ENCODE data around the gene HERPUD2. TPM values are rescaled to one million over a fixed set of nuclear protein-coding genes. Genes with fewer than 3 reads are reported as not detected.

The HERPUD2 gene
- total RNA-seq, 4 donors from 2014 or later = 17.6 to 118 (median 37.7) TPM

DNA sequence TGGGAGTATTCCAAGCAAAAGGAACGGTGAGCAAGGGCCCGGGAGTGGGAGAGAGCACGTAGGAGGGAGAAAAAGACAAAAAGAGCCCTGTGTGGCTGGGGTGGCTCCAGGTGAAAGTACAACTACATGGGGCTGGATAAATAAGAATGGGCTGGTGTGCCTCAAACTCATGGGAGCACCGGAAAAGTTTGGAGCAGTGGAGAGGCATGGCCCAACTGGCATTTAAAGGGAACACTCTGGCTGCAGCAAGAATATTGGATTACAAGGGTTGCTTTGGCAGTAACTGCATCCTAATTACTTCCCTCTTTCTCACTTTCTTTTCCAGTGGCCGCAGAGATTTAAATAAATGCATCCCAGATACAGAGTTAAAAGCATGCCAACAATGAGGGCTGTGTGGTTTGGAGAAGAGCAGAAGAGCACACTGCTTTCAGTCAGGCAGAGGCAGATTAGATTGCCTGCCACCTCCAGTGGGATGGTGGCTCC lies 39.1 kb upstream of the HERPUD2 start:
- 60 to 63% methylated on average over 5 of the region's 5 CpGs for WGBS, 2 donors (ENCODE audit: low coverage in 1 of 2)
- Histone ChIP-seq H3K27ac (no peak overlapping the region), H3K4me3 (no peak overlapping the region), H3K9me3 (no peaks in the 10 kb centered on the region), H3K4me1 (peaks cover 0 to 16% (median 5%) of the 10 kb centered on the region in 4 donors), H3K36me3 (no peaks in the 10 kb centered on the region), H3K27me3 (no peaks in the 10 kb centered on the region)
- intact Hi-C loops (cut with DNase I; ENCODE audit: low total_unique reads) = no loop called here
- in situ Hi-C loops (cut with MboI; ENCODE audit: low pct_ligation_motif_present in 1 of 4, low pct_unique_long_range_greater_than_20kb in 1 of 4, low sequenced_read_pairs in 3 of 4) = no loop called here
- TF ChIP-seq EP300 (IDR thresholded peaks at IDR 0.05; ENCODE audit: low read depth) = no peak
- no peak for TF ChIP-seq POLR2A (IDR thresholded peaks at IDR 0.05)
- TF ChIP-seq, protein P1, sequence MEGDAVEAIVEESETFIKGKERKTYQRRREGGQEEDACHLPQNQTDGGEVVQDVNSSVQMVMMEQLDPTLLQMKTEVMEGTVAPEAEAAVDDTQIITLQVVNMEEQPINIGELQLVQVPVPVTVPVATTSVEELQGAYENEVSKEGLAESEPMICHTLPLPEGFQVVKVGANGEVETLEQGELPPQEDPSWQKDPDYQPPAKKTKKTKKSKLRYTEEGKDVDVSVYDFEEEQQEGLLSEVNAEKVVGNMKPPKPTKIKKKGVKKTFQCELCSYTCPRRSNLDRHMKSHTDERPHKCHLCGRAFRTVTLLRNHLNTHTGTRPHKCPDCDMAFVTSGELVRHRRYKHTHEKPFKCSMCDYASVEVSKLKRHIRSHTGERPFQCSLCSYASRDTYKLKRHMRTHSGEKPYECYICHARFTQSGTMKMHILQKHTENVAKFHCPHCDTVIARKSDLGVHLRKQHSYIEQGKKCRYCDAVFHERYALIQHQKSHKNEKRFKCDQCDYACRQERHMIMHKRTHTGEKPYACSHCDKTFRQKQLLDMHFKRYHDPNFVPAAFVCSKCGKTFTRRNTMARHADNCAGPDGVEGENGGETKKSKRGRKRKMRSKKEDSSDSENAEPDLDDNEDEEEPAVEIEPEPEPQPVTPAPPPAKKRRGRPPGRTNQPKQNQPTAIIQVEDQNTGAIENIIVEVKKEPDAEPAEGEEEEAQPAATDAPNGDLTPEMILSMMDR (IDR thresholded peaks at IDR 0.05) = no peak
- TF ChIP-seq POLR2AphosphoS5 (IDR thresholded peaks at IDR 0.05) = no peak
- no peak for DNase-seq

DNA sequence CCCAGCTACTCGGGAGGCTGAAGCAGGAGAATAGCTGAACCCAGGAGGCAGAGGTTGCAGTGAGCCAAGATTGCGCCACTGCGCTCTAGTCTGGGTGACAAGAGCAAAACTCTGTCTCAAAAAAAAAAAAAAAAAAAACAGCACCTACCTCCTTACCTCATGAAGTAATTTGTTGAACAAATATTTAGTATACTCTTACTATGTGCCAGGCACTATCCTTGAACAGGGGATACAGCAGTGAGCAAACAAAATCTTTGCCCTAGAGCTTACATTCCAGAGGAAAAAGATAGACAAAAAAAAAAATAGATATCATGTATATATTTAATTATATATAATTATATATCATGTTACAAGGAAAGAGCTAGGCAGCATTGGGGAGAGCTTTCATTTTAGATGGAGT lies 36.4 kb upstream of the HERPUD2 start:
- 97% methylated on average over 3 of the region's 3 CpGs; no CpG with 5 or more reads in 1 of the 2 donors for whole genome bisulfite sequencing, 2 donors (ENCODE audit: low coverage in 1 of 2)
- Histone ChIP-seq H3K27me3 (no peaks in the 10 kb centered on the region), H3K4me1 (peaks cover 3 to 27% (median 19%) of the 10 kb centered on the region in 4 donors), H3K9me3 (no peaks in the 10 kb centered on the region), H3K27ac (no peak overlapping the region), H3K36me3 (no peaks in the 10 kb centered on the region), H3K4me3 (no peak overlapping the region)
- DNase-seq = no peak
- in situ Hi-C loops (cut with MboI; ENCODE audit: low pct_ligation_motif_present in 1 of 4, low pct_unique_long_range_greater_than_20kb in 1 of 4, low sequenced_read_pairs in 3 of 4) = no loop called here
- intact Hi-C loops (cut with DNase I; ENCODE audit: low total_unique reads) = no loop called here
- TF ChIP-seq POLR2A (IDR thresholded peaks at IDR 0.05) = no peak

DNA sequence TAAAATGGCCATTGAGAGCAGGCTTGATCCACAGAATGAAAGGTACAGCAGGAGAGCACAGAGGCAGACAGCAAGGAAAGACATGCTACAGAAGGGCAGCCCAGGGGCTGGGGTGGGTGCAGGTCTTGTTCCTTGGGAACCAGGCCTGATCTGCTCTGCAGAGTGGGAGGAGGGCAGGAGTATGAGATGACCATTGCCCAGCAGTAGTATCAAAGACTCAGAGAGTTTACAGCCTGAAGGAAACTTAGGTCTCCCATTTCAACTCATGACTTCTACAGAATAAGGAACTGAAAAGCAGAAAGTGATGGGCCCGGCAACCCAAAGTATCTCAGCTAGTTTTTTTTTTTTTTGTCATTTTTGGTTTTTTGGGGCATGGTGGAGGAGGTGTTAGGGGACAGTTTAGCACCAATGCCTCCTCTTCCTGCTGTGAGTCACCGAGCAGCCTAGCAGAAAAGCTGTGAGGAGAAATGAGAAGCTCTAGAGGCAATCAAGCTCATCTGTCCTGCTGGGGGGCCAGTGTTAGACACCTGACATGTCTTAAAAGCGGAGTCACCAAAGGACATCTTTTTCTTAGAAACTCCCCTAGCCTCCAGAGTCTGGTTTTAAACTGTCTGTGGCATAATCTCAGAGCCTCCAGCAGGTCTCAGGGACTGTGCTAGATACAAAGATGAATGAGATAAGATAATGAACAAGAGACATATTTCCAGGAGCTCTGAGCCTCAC lies 34.3 kb upstream of the HERPUD2 start:
- peak; percentile 23 for DNase-seq
- TF ChIP-seq POLR2A (IDR thresholded peaks at IDR 0.05) = no peak
- TF ChIP-seq, protein P1 (IDR thresholded peaks at IDR 0.05) = no peak
- 75 to 82% methylated on average over 2 to 3 of the region's 3 CpGs for WGBS, 2 donors (ENCODE audit: low coverage in 1 of 2)
- Histone ChIP-seq H3K4me1 (peaks cover 3 to 27% (median 19%) of the 10 kb centered on the region in 4 donors), H3K27me3 (no peaks in the 10 kb centered on the region), H3K9me3 (no peaks in the 10 kb centered on the region), H3K27ac (peak overlapping the region; percentile 63 to 79 (median 74)), H3K36me3 (no peaks in the 10 kb centered on the region), H3K4me3 (no peak overlapping the region)
- intact Hi-C loops (cut with DNase I; ENCODE audit: low total_unique reads) (no loop called here), in situ Hi-C loops (cut with MboI; ENCODE audit: low pct_ligation_motif_present in 1 of 4, low pct_unique_long_range_greater_than_20kb in 1 of 4, low sequenced_read_pairs in 3 of 4) (no loop called here)

DNA sequence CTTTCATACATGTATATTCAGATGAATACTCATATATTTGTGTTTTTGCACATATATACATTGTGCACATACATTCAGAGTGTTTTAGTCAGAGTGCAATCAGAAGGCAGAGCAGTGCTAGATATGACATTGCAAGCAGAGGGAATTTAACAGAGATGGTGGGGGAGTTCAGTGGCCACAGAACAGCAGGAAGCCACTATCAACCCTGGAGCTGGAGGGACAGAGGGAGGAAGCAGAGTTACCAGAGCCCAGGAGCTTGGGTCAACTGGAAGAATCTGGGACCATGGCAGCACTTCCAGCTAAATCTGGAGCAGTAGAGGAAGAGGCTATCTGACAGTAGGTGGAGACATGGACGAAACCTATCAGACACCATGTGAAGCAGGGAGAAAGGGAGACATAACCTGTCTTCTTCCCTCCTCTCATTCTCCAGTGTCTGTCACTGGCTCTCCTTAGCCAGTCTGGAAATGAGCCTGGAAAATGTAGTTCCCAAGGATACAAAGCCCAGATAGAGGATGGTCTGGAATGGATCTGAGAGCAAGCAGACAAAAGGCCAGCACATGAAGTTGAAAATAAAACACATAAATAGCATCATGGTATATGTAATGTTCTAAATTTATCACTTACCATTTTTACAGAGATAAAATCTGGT lies 33.6 kb upstream of the HERPUD2 start:
- Histone ChIP-seq H3K36me3 (no peaks in the 10 kb centered on the region), H3K4me3 (no peak overlapping the region), H3K4me1 (peaks cover 3 to 27% (median 16%) of the 10 kb centered on the region in 4 donors), H3K27me3 (no peaks in the 10 kb centered on the region), H3K9me3 (no peaks in the 10 kb centered on the region), H3K27ac (peak overlapping the region; percentile 63 to 79 (median 74))
- 62% methylated on average over 1 of the region's 1 CpG; no CpG with 5 or more reads in 1 of the 2 donors for WGBS, 2 donors (ENCODE audit: low coverage in 1 of 2)
- TF ChIP-seq POLR2AphosphoS5 (IDR thresholded peaks at IDR 0.05) (peak in 2 of 3 donors; percentile 70 to 73), POLR2A (IDR thresholded peaks at IDR 0.05) (no peak), EP300 (IDR thresholded peaks at IDR 0.05; ENCODE audit: low read depth) (no peak)
- TF ChIP-seq, protein P1 (IDR thresholded peaks at IDR 0.05) = no peak
- no peak for DNase-seq
- intact Hi-C loops (cut with DNase I; ENCODE audit: low total_unique reads) = no loop called here
- in situ Hi-C loops (cut with MboI; ENCODE audit: low pct_ligation_motif_present in 1 of 4, low pct_unique_long_range_greater_than_20kb in 1 of 4, low sequenced_read_pairs in 3 of 4) = no loop called here

Measured in transverse colon (tissue), 4 donors.